CD4-positive, CD25-positive, alpha-beta regulatory T cell (primary cell): ENCODE data around the gene BARD1. TPM values are rescaled to one million over a fixed set of nuclear protein-coding genes. Genes with fewer than 3 reads are reported as not detected.

Experiments used
- ATAC-seq, 2 donors: fragments of 150-1000 bp; cut with Tn5 transposase; one replicate each; pipeline ENCODE4 v1.10.0; 2021; ENCODE audit warnings: low read depth in 2 of 2, moderate number of reproducible peaks in 2 of 2, moderate library complexity in 1 of 2
- DNase-seq, 3 donors: peaks; one replicate each; pipeline versions ENCODE4 v3.0.0 to v3.0.0-alpha.2; 2012 to 2022; ENCODE audit warnings: mixed read lengths in 1 of 3
- H3K27ac ChIP-seq: one replicate; pipeline ENCODE4 v1.7.0; 2013; ENCODE audit warnings: mild to moderate bottlenecking, low read length; ENCODE audit not compliant: insufficient read depth, poor library complexity, severe bottlenecking
- H3K27me3 ChIP-seq: one replicate; pipeline ENCODE4 v1.7.0; 2013; ENCODE audit warnings: low read length; ENCODE audit not compliant: control insufficient read depth, insufficient read depth
- H3K36me3 ChIP-seq: one replicate; pipeline ENCODE4 v1.7.0; 2013; ENCODE audit warnings: mild to moderate bottlenecking, low read length, moderate library complexity; ENCODE audit not compliant: control insufficient read depth, insufficient read depth
- H3K4me1 ChIP-seq: 2 replicates; pipeline ENCODE4 v1.7.0; 2013; ENCODE audit warnings: mild to moderate bottlenecking, low read length; ENCODE audit not compliant: insufficient read depth, control insufficient read depth, poor library complexity, severe bottlenecking
- H3K4me3 ChIP-seq: one replicate; pipeline ENCODE4 v1.7.0; 2013; ENCODE audit warnings: low read depth, mild to moderate bottlenecking, low read length, moderate library complexity
- H3K9me3 ChIP-seq, 2 experiments: 1 replicate in 1 of 2; 2 replicates in 1 of 2; pipeline ENCODE4 v1.7.0; 2013; ENCODE audit warnings: low read length in 2 of 2, mild to moderate bottlenecking in 1 of 2, moderate library complexity in 1 of 2; ENCODE audit not compliant: control insufficient read depth in 2 of 2
- H3K27ac Mint-ChIP-seq, 3 donors: one replicate each; pipeline ENCODE4 v1.8.0; 2020 to 2022; ENCODE audit warnings: mild to moderate bottlenecking in 3 of 3, mixed read lengths in 3 of 3, moderate library complexity in 2 of 3
- H3K27me3 Mint-ChIP-seq: one replicate; pipeline ENCODE4 v1.8.0; 2022; ENCODE audit warnings: mild to moderate bottlenecking, mixed read lengths
- H3K36me3 Mint-ChIP-seq: one replicate; pipeline ENCODE4 v1.8.0; 2020; ENCODE audit warnings: mixed read lengths
- H3K4me1 Mint-ChIP-seq, 4 donors: one replicate each; pipeline ENCODE4 v1.8.0; 2020 to 2022; ENCODE audit warnings: mixed read lengths in 4 of 4, mild to moderate bottlenecking in 1 of 4
- H3K4me3 Mint-ChIP-seq, 4 donors: one replicate each; pipeline ENCODE4 v1.8.0; 2020 to 2022; ENCODE audit warnings: mild to moderate bottlenecking in 4 of 4, mixed read lengths in 4 of 4, moderate library complexity in 3 of 4
- H3K9me3 Mint-ChIP-seq, 7 donors: one replicate each; pipeline ENCODE4 v1.8.0; 2020 to 2022; ENCODE audit warnings: mixed read lengths in 7 of 7, mild to moderate bottlenecking in 3 of 7, moderate library complexity in 2 of 7
- polyA plus RNA-seq, 4 donors: library from polyadenylated mRNA; unstranded; fragments of 300-500 nt; fragmentation: Illumina TruSeq; gene quantifications; one replicate each; pipeline ENCODE4 v1.2.3, GENCODE V29; 2021
- total RNA-seq: library from RNA; stranded (reverse); gene quantifications from one replicate; pipeline ENCODE4 v1.2.3, GENCODE V29; 2022

BARD1 gene
- total RNA-seq, result 24.4 TPM
- polyA plus RNA-seq, result 10 to 100 TPM; 12.1 to 37.3 (median 16.8) TPM

- peak within 1 kb of the TSS; percentile 98 for H3K4me3 ChIP-seq
- Mint-ChIP-seq H3K9me3 (no peaks in the 10 kb centered on the region), H3K4me1 (peaks cover 14 to 60% (median 41%) of the 10 kb centered on the region in 4 donors), H3K36me3 (no peaks in the 10 kb centered on the region), H3K27me3 (peaks cover 5% of the 10 kb centered on the region), H3K4me3 (peak within 1 kb of the TSS; percentile 96 to 99 (median 98)), H3K27ac (peak within 1 kb of the TSS; percentile 73 to 95 (median 76))
- DNase-seq, result peak; percentile 56 to 79 (median 70)
- H3K9me3 ChIP-seq, result no peaks in the 10 kb centered on the region
- ATAC-seq, result peak; percentile 35 to 36
- no peaks in the 10 kb centered on the region for H3K27me3 ChIP-seq
- H3K27ac ChIP-seq, result peak within 1 kb of the TSS; percentile 86
- no peaks in the 10 kb centered on the region for H3K36me3 ChIP-seq
- peaks cover 32% of the 10 kb centered on the region for H3K4me1 ChIP-seq
Measured at GRCh38 chr2:214808981-214809750, at the start of gene BARD1. Gene BARD1 (minus strand): TSS chr2:214809683. CDS start chr2:214809569, 114 bp downstream.

GRCh38 chr2:214856137-214856536 lies 46.7 kb upstream of the BARD1 start:
- Histone ChIP-seq H3K4me3 (no peak overlapping the region), H3K36me3 (no peaks in the 10 kb centered on the region), H3K27me3 (peaks cover 1% of the 10 kb centered on the region), H3K27ac (no peak overlapping the region), H3K4me1 (no peaks in the 10 kb centered on the region), H3K9me3 (no peaks in the 10 kb centered on the region)
- no peak overlapping the region for H3K4me3 Mint-ChIP-seq
- no peak for DNase-seq
- peaks cover 0 to 2% (median 0%) of the 10 kb centered on the region in 7 donors for H3K9me3 Mint-ChIP-seq
- no peak for ATAC-seq
- no peaks in the 10 kb centered on the region for H3K36me3 Mint-ChIP-seq
- H3K27me3 Mint-ChIP-seq, result no peaks in the 10 kb centered on the region
- no peaks in the 10 kb centered on the region for H3K4me1 Mint-ChIP-seq
- H3K27ac Mint-ChIP-seq, result no peak overlapping the region

- Mint-ChIP-seq H3K27ac (peak overlapping the region in 1 of 3 donors; percentile 40), H3K4me1 (no peaks in the 10 kb centered on the region), H3K9me3 (peaks cover 0 to 2% (median 0%) of the 10 kb centered on the region in 7 donors), H3K4me3 (no peak overlapping the region), H3K27me3 (no peaks in the 10 kb centered on the region), H3K36me3 (no peaks in the 10 kb centered on the region)
- Histone ChIP-seq H3K27me3 (peaks cover 1% of the 10 kb centered on the region), H3K27ac (no peak overlapping the region), H3K9me3 (no peaks in the 10 kb centered on the region), H3K36me3 (no peaks in the 10 kb centered on the region), H3K4me1 (no peaks in the 10 kb centered on the region), H3K4me3 (no peak overlapping the region)
- ATAC-seq (no peak), DNase-seq (no peak)
Measured at GRCh38 chr2:214853906-214854305, 44.4 kb upstream of the BARD1 start.

- DNase-seq (no peak), ATAC-seq (no peak)
- Mint-ChIP-seq H3K4me1 (no peaks in the 10 kb centered on the region), H3K9me3 (peaks cover 0 to 2% (median 0%) of the 10 kb centered on the region in 7 donors), H3K27me3 (no peaks in the 10 kb centered on the region), H3K27ac (no peak overlapping the region), H3K4me3 (no peak overlapping the region), H3K36me3 (no peaks in the 10 kb centered on the region)
- Histone ChIP-seq H3K36me3 (no peaks in the 10 kb centered on the region), H3K4me3 (no peak overlapping the region), H3K27ac (no peak overlapping the region), H3K9me3 (no peaks in the 10 kb centered on the region), H3K27me3 (no peaks in the 10 kb centered on the region), H3K4me1 (no peaks in the 10 kb centered on the region)
Measured at GRCh38 chr2:214843823-214844222, 34.3 kb upstream of the BARD1 start.

GRCh38 chr2:214839464-214839863 lies 30.0 kb upstream of the BARD1 start:
- Histone ChIP-seq H3K36me3 (no peaks in the 10 kb centered on the region), H3K4me1 (no peaks in the 10 kb centered on the region), H3K4me3 (no peak overlapping the region), H3K27me3 (no peaks in the 10 kb centered on the region), H3K27ac (no peak overlapping the region), H3K9me3 (no peaks in the 10 kb centered on the region)
- no peaks in the 10 kb centered on the region for H3K36me3 Mint-ChIP-seq
- no peaks in the 10 kb centered on the region for H3K27me3 Mint-ChIP-seq
- H3K4me3 Mint-ChIP-seq, result no peak overlapping the region
- ATAC-seq, result no peak
- H3K27ac Mint-ChIP-seq, result no peak overlapping the region
- peaks cover 0 to 5% (median 0%) of the 10 kb centered on the region in 4 donors for H3K4me1 Mint-ChIP-seq
- peaks cover 0 to 2% (median 0%) of the 10 kb centered on the region in 7 donors for H3K9me3 Mint-ChIP-seq
- no peak for DNase-seq

GRCh38 chr2:214837466-214837865 lies 28.0 kb upstream of the BARD1 start:
- Mint-ChIP-seq H3K27me3 (no peaks in the 10 kb centered on the region), H3K4me3 (no peak overlapping the region), H3K9me3 (peaks cover 0 to 2% (median 0%) of the 10 kb centered on the region in 7 donors), H3K27ac (no peak overlapping the region), H3K36me3 (no peaks in the 10 kb centered on the region), H3K4me1 (peaks cover 0 to 5% (median 0%) of the 10 kb centered on the region in 4 donors)
- Histone ChIP-seq H3K4me1 (no peaks in the 10 kb centered on the region), H3K27ac (no peak overlapping the region), H3K36me3 (no peaks in the 10 kb centered on the region), H3K9me3 (no peaks in the 10 kb centered on the region), H3K4me3 (no peak overlapping the region), H3K27me3 (no peaks in the 10 kb centered on the region)
- DNase-seq (no peak), ATAC-seq (no peak)

- H3K27me3 ChIP-seq, result no peaks in the 10 kb centered on the region
- no peak for DNase-seq
- Mint-ChIP-seq H3K4me3 (no peak overlapping the region), H3K27ac (no peak overlapping the region), H3K27me3 (no peaks in the 10 kb centered on the region), H3K36me3 (no peaks in the 10 kb centered on the region), H3K9me3 (peaks cover 0 to 2% (median 0%) of the 10 kb centered on the region in 7 donors), H3K4me1 (peaks cover 0 to 5% (median 0%) of the 10 kb centered on the region in 4 donors)
- no peak for ATAC-seq
- H3K4me3 ChIP-seq, result no peak overlapping the region
- H3K4me1 ChIP-seq, result no peaks in the 10 kb centered on the region
- H3K27ac ChIP-seq, result no peak overlapping the region
- no peaks in the 10 kb centered on the region for H3K36me3 ChIP-seq
- no peaks in the 10 kb centered on the region for H3K9me3 ChIP-seq
Measured at GRCh38 chr2:214836568-214836967, 27.1 kb upstream of the BARD1 start.
